ENCODE results near the gene TBC1D2. TPM values are rescaled to one million over a fixed set of nuclear protein-coding genes. Genes with fewer than 3 reads are reported as not detected.

The TBC1D2 gene
- total and polyA plus RNA-seq, 10 of the 15 experiments (the other 5 are each of a cell fraction or from before 2014, with no cell fraction given): 0.04 to 1.6 (median 1.1) TPM

GRCh38 chr9:98271479-98271878 is 16.0 kb upstream of the TBC1D2 start:
- ChIA-PET RAD21 (ENCODE audit: unreplicated experiment) (no interaction called here), SMC1A (ENCODE audit: uncharacterized antibody, unreplicated experiment) (interaction anchor here (0.7 kb wide), 1 partner anchor 22 kb away, joined by 3 read pairs; no protein-coding TSS in a partner anchor), CTCF (interaction anchor here (1.3 kb wide), 1 partner anchor 15 kb away, joined by 3 read pairs; no protein-coding TSS in a partner anchor), POLR2A (no interaction called here)
- Histone ChIP-seq H3K27ac (ENCODE audit: control insufficient read depth, insufficient read depth) (no peak overlapping the region), H3K4me1 (ENCODE audit: control insufficient read depth, insufficient read depth, low read length) (no peaks in the 10 kb centered on the region), H4K20me1 (ENCODE audit: control insufficient read depth, insufficient read depth) (no peaks in the 10 kb centered on the region), H3K4me2 (ENCODE audit: control insufficient read depth, insufficient read depth) (no peak overlapping the region), H3K79me2 (ENCODE audit: control insufficient read depth, insufficient read depth, low read length) (no peaks in the 10 kb centered on the region), H3K9me3 (replicated peaks; ENCODE audit: control insufficient read depth, insufficient read depth, low read length) (no peaks in the 10 kb centered on the region), H2AFZ (ENCODE audit: control insufficient read depth, low read depth, low read length) (no peak overlapping the region), H3K9ac (ENCODE audit: control insufficient read depth, insufficient read depth, low read length) (no peak overlapping the region), H3K27me3 (replicated peaks in 1 of 2; ENCODE audit: control insufficient read depth in 2 of 2, insufficient read depth in 2 of 2, low read length in 1 of 2) (peaks cover 0 to 4% of the 10 kb centered on the region in 2 experiments; a peak in 1 of 4 replicates), H3K36me3 (ENCODE audit: control insufficient read depth in 2 of 2, insufficient read depth in 2 of 2, low read length in 1 of 2) (no peaks in the 10 kb centered on the region), H3K4me3 (no peak overlapping the region)
- in situ Hi-C loops (cut with MboI): no loop called here
- FAIRE-seq (no peak), DNase-seq (ENCODE audit: low read depth, low spot score) (no peak), ATAC-seq (no peak; the same call in 2 of the 3 replicates)
- WGBS (ENCODE audit: insufficient coverage, insufficient replicate concordance, low lambda C conversion rate, missing lambda C conversion rate): 6% methylated on average over 3 of the region's 3 CpGs
- intact Hi-C loops (cut with micrococcal nuclease; ENCODE audit: unreplicated experiment): no loop called here
- BruUV-seq (replicated peaks): no TSS peak
- TF ChIP-seq IKZF2 (IDR thresholded peaks at IDR 0.05) (no peak), MXI1 (IDR thresholded peaks at IDR 0.05; ENCODE audit: low read depth, low read length) (no peak), KDM1A (IDR thresholded peaks at IDR 0.05; ENCODE audit: borderline replicate concordance) (no peak), SMAD5 (IDR thresholded peaks at IDR 0.05; ENCODE audit: low read depth) (no peak), CHD1 (IDR thresholded peaks at IDR 0.05; ENCODE audit: low read depth, low read length) (no peak), ZNF622 (IDR thresholded peaks at IDR 0.05) (no peak), IRF3 (IDR thresholded peaks at IDR 0.05) (no peak), CHD4 (IDR thresholded peaks at IDR 0.05) (no peak), HSF1 (IDR thresholded peaks at IDR 0.05; ENCODE audit: low read depth, low read length) (no peak), RB1 (IDR thresholded peaks at IDR 0.05; ENCODE audit: borderline replicate concordance) (no peak), SPI1 (IDR thresholded peaks at IDR 0.05; ENCODE audit: borderline replicate concordance, insufficient read depth, low read depth, low read length) (no peak), IKZF1 (conservative IDR thresholded peaks at IDR 0.05) (no peak), POLR2AphosphoS5 (IDR thresholded peaks at IDR 0.05; ENCODE audit: low read length) (no peak), SRF (IDR thresholded peaks at IDR 0.05; ENCODE audit: low read depth in 2 of 2, low read length in 2 of 2) (no peak), BCL3 (IDR thresholded peaks at IDR 0.05; ENCODE audit: borderline replicate concordance, insufficient read depth, low read depth, low read length, poor library complexity, severe bottlenecking) (no peak), YY1 (IDR thresholded peaks at IDR 0.05; ENCODE audit: low read depth, low read length) (no peak), KAT2A (conservative IDR thresholded peaks at IDR 0.05; ENCODE audit: control insufficient read depth, low read depth, low read length) (no peak), SKIL (IDR thresholded peaks at IDR 0.05; ENCODE audit: low read depth, poor library complexity, severe bottlenecking) (no peak), IRF5 (IDR thresholded peaks at IDR 0.05; ENCODE audit: borderline replicate concordance) (no peak)
